Measurements from ENCODE around the gene APBB1IP. TPM values are rescaled to one million over a fixed set of nuclear protein-coding genes. Genes with fewer than 3 reads are reported as not detected.

Gene APBB1IP
- polyA plus RNA-seq, 1 experiment: 0.04 TPM

DNA sequence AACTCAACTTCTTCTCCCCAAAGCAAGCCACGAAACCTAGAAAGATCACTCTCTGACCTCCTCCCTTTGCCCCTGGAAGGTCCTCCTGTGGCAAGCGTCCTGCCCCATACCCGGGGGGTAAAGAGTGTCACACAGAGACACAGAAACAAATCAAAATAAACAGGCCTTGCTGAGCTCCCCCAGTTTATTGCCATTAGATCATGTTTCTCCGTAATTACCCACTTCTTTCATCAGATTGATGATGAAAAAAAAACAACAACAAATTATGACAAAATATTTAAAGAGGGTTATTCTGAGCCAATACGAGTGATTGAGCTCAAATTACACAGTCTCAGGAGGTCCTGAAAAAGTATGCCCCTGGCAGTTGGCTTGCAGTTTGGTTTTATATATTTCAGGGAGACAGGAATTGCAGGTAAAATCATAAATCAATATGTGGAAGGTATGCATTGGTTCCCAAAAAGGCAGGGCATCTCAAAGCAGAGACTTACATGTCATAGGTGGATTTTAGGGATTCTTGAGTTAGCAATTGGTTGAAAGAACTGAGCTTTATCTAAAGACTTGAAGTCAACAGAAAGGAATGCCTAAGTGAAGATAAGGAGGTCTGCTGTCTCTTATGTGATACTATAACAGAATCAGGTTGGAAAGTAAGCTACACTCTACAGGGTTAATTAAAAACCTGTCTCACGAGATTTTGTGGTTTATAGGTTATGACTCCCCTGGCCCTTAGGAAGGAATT lies 86.2 kb downstream of the APBB1IP start:
- Histone ChIP-seq H3K27me3 (ENCODE audit: control insufficient read depth, insufficient read depth, low read length) (no peaks in the 10 kb centered on the region), H3K9me3 (ENCODE audit: control insufficient read depth, insufficient read depth, low read length) (peaks cover 14% of the 10 kb centered on the region; the same call in 1 of the 2 replicates), H3K4me3 (ENCODE audit: low read depth, low read length) (no peak overlapping the region), H3K27ac (ENCODE audit: low read depth, low read length) (no peak overlapping the region)
- POLR2A ChIA-PET: no interaction called here
- TF ChIP-seq, protein P1, sequence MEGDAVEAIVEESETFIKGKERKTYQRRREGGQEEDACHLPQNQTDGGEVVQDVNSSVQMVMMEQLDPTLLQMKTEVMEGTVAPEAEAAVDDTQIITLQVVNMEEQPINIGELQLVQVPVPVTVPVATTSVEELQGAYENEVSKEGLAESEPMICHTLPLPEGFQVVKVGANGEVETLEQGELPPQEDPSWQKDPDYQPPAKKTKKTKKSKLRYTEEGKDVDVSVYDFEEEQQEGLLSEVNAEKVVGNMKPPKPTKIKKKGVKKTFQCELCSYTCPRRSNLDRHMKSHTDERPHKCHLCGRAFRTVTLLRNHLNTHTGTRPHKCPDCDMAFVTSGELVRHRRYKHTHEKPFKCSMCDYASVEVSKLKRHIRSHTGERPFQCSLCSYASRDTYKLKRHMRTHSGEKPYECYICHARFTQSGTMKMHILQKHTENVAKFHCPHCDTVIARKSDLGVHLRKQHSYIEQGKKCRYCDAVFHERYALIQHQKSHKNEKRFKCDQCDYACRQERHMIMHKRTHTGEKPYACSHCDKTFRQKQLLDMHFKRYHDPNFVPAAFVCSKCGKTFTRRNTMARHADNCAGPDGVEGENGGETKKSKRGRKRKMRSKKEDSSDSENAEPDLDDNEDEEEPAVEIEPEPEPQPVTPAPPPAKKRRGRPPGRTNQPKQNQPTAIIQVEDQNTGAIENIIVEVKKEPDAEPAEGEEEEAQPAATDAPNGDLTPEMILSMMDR (IDR thresholded peaks at IDR 0.05; ENCODE audit: low read depth, low read length): no peak
- CTCF ChIA-PET: no interaction called here
- no peak for DNase-seq (ENCODE audit: low read depth, low spot score)

DNA sequence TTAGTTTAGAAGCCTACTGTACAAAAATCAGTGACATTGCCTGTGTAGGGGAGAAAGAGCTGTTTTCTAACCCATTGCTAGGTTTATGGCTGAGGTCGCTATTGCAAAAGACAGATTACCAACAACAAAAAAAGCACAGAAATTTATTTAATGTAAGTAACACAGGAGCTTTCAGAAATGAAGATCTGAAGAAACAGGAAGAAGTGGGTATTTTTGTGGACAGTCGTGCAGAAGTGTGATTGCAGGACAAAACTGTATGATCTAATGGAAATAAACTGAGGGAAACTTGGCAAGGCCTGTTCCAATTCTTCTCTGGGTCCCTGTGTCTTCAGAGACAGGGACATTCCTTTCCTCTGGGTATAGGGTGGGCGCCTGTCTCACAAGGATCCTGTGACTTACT lies 87.4 kb downstream of the APBB1IP start:
- POLR2A ChIA-PET: no interaction called here
- peaks cover 17% of the 10 kb centered on the region for H3K9me3 ChIP-seq (ENCODE audit: control insufficient read depth, insufficient read depth, low read length)
- TF ChIP-seq, protein P1 (IDR thresholded peaks at IDR 0.05; ENCODE audit: low read depth, low read length): no peak

DNA sequence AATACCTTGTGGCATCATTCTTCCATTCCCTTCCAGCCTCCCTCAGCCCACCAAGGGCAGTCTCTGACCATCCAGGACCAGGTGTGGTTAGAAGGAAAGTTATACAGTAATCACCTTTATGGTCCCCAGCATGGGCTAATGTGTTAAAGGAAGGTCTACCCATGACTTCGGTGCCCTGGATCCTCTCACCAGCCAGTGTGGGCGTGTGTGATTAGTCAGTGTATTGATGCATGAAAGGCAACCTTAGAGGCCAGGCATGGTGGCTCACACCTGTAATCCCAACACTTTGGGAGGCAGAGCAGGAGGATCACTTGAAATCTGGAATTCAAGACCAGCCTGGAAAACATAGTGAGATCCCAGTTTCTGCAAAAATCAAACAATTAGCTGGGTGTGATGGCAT lies 88.9 kb downstream of the APBB1IP start:
- DNase-seq (ENCODE audit: low read depth, low spot score): no peak

More for the DNA sequence above, 87.4 kb downstream of the APBB1IP start:
- Histone ChIP-seq H3K4me3 (ENCODE audit: low read depth, low read length) (no peak overlapping the region), H3K27me3 (ENCODE audit: control insufficient read depth, insufficient read depth, low read length) (no peaks in the 10 kb centered on the region), H3K27ac (ENCODE audit: low read depth, low read length) (no peak overlapping the region)
- no peak for DNase-seq (ENCODE audit: low read depth, low spot score)
- CTCF ChIA-PET: no interaction called here

DNA sequence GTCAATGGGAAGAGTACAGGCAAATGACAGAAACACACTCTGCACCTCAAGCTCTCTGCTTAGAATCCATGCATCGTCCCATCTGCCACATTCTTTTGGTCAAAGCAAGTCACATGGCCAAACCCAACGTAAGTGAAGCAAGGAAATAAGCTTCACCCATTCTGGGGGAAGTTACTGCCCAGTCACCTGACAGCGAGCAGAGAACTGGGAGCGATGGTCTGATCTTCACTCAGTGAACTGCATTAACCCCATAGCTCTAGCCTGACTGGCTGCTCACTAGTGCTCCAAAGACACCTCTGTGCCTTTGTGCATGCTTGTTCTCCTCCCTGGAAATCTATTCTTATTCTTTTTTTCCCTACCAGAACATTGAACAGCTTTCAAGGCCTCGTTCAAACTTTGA lies 89.9 kb downstream of the APBB1IP start:
- Histone ChIP-seq H3K9me3 (ENCODE audit: control insufficient read depth, insufficient read depth, low read length) (peaks cover 24% of the 10 kb centered on the region), H3K27me3 (ENCODE audit: control insufficient read depth, insufficient read depth, low read length) (no peaks in the 10 kb centered on the region), H3K27ac (ENCODE audit: low read depth, low read length) (no peak overlapping the region), H3K4me3 (ENCODE audit: low read depth, low read length) (no peak overlapping the region)
- ChIA-PET POLR2A (no interaction called here), CTCF (no interaction called here)
- no peak for DNase-seq (ENCODE audit: low read depth, low spot score)
- TF ChIP-seq, protein P1 (IDR thresholded peaks at IDR 0.05; ENCODE audit: low read depth, low read length): no peak

More for the DNA sequence above, 88.9 kb downstream of the APBB1IP start:
- H3K27me3 ChIP-seq (ENCODE audit: control insufficient read depth, insufficient read depth, low read length): no peaks in the 10 kb centered on the region
- POLR2A ChIA-PET: no interaction called here
- CTCF ChIA-PET: no interaction called here
- H3K9me3 ChIP-seq (ENCODE audit: control insufficient read depth, insufficient read depth, low read length): peaks cover 24% of the 10 kb centered on the region
- no peak overlapping the region for H3K27ac ChIP-seq (ENCODE audit: low read depth, low read length)
- H3K4me3 ChIP-seq (ENCODE audit: low read depth, low read length): no peak overlapping the region
- TF ChIP-seq, protein P1 (IDR thresholded peaks at IDR 0.05; ENCODE audit: low read depth, low read length): no peak

DNA sequence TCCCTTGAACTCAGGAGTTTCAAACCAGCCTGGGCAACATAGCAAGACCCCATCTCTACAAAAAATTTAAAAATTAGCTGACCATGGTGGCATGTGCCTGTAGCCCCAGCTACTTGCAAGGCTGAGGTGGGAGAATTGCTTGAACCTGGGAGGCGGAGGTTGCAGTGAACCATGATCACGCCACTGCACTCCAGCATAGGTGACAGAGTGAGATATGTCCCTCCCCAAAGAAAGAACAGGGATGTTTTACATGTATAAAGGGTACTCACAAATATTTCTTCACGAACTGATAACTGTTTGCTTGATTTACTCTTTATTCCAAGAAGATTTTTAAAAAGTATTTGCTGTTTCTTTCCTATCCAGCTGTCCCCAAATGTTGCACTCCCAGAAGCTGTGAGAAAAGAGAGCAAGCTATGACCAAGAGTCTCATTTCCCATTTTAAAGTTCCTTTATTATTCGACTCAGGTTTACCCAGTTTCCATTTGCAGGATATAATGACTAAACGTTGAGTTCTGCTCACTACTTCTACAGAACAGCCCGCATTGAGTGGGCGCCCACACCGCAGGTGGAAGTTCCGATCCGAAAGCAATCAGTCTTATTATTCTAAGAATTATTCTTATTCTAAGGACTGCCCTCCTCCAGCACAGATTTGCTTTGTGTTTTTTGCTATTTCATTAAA lies 90.7 kb downstream of the APBB1IP start:
- H3K9me3 ChIP-seq (ENCODE audit: control insufficient read depth, insufficient read depth, low read length): peaks cover 24% of the 10 kb centered on the region
- no peak for DNase-seq (ENCODE audit: low read depth, low spot score)
- H3K4me3 ChIP-seq (ENCODE audit: low read depth, low read length): no peak overlapping the region
- ChIA-PET CTCF (no interaction called here), POLR2A (no interaction called here)
- TF ChIP-seq, protein P1 (IDR thresholded peaks at IDR 0.05; ENCODE audit: low read depth, low read length): no peak
- H3K27me3 ChIP-seq (ENCODE audit: control insufficient read depth, insufficient read depth, low read length): no peaks in the 10 kb centered on the region
- H3K27ac ChIP-seq (ENCODE audit: low read depth, low read length): no peak overlapping the region
